Measurements from ENCODE around the gene EML3. TPM values are rescaled to one million over a fixed set of nuclear protein-coding genes. Genes with fewer than 3 reads are reported as not detected.

Gene EML3
- total RNA-seq, 2 experiments from 2014 or later, result 132 to 133 TPM

DNA sequence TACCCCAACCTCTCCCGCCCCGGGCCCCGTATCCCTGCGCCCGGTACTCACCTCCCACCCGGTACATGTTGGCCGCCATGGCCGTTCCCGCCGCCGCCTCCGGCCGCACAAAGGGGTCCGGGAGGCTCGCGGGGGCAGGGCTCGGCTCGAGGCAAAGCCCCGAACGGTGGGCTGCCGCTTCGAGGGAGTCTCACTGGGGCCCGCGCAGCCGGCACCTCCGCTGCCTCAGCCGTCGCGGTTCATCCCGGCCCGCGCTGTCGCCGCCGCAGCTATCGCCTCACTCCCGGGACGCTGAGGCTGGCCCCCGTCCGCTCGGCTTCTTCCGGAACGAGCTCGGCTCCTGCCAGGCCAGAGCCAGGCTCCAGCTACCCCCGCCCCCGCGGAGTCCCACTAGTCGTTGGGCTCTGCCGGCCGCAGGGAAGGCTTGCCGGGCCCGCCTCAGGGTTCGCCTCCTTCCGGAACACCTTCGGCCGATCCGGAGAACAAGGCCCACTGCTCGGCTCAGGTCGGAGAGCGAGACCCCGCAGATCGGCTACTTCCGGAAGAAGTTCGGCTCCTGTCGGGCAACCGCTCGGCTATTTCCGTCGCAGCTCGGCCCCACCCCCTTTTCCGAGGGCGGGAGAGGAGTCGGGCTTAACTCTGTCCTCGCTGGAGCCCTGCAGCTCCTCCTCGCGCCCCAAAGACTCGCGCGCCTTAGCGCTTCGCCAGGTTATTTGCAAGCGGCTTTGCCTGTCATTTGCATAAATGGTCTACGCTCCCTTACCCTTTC is 11.0 kb downstream of the EML3 start, which contains the start of gene MTA2:
Gene MTA2 (minus strand): TSS at position 494 of the 769 bp plus-strand sequence. CDS start 415 bp downstream, at position 79.
- Mint-ChIP-seq H3K36me3 (peaks cover 61% of the 10 kb centered on the region), H3K9me3 (ENCODE audit: low read depth) (no peaks in the 10 kb centered on the region), H3K27me3 (no peaks in the 10 kb centered on the region), H3K27ac (peak within 1 kb of the TSS; percentile 94), H3K4me1 (peaks cover 54% of the 10 kb centered on the region), H3K4me3 (peak within 1 kb of the TSS; percentile 97)
- CTCF ChIA-PET, result interaction anchor here (0.6 to 4.9 kb wide), 18 partner anchors 9 to 126 kb away, joined by 3 to 34 read pairs (median 4); partner anchors contain the start of genes B3GAT3, C11orf98, CSKMT and EML3
- DNase-seq (peak; percentile 99), ATAC-seq (peak; percentile 89)

DNA sequence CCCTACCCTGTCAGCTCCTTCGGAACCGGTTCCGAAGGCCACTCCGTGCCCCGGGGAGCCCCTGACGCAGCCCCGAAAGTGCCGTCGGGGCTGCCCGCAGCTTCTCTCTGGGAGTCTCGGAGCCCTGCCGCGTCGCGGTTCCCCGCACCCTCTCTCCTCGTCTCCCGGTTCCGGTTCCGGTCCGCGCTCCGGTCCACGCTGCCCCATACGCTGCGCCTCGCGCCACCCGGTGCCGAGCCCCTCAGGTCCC is 11.5 kb downstream of the EML3 start:
- Mint-ChIP-seq H3K27ac (peak overlapping the region; percentile 94), H3K4me3 (peak overlapping the region; percentile 97), H3K27me3 (no peaks in the 10 kb centered on the region), H3K9me3 (ENCODE audit: low read depth) (no peaks in the 10 kb centered on the region), H3K4me1 (peaks cover 55% of the 10 kb centered on the region), H3K36me3 (peaks cover 63% of the 10 kb centered on the region)
- ATAC-seq (peak; percentile 14), DNase-seq (no peak)
- CTCF ChIA-PET, result interaction anchor here (0.8 to 4.9 kb wide), 9 partner anchors 9 to 207 kb away, joined by 3 to 34 read pairs (median 4); partner anchors contain the start of genes B3GAT3, LBHD1, TUT1 and UQCC3

DNA sequence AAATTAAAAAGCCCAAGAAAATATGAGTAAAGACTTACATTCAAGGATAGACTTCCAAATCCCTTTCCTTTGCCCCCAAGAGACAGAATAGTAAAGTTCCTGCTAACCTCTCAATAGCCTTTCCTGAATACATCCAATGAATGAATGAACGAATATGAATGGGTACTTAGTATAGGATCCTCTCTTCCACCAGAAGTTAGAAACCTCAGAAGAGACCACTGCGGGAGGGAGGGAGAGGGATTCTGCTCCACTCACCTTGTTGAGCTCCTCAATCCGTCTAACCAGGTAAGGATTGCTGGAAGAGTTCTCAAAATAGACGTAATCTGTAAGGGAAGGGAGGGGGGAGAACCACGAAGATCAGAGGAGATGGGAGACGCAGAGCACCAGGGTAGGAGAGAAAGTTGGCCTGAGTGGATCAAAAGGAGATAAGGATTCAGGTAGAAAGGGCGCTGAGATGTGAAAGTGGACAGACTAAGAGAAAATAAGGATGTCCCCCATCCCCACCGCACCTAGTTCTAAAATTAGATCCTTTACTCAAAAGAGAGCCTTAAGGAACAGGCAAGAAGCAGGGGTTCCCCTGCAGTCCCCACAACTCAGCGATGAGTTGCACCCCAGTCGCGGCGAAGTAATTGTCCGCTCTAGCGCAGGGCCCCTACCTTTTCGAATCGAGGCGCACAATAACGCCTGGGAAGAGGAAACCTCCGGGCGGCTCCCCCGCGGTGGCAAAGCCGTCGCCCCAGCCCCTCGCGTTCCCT is 12.0 kb downstream of the EML3 start:
- Mint-ChIP-seq H3K4me1 (peaks cover 56% of the 10 kb centered on the region), H3K27ac (peak overlapping the region; percentile 94), H3K4me3 (peak overlapping the region; percentile 97), H3K36me3 (peaks cover 68% of the 10 kb centered on the region), H3K9me3 (ENCODE audit: low read depth) (no peaks in the 10 kb centered on the region), H3K27me3 (no peaks in the 10 kb centered on the region)
- CTCF ChIA-PET, result interaction anchor here (0.8 to 4.9 kb wide), 10 partner anchors 9 to 206 kb away, joined by 3 to 34 read pairs (median 4); partner anchors contain the start of genes B3GAT3, GANAB, LBHD1 and TUT1
- DNase-seq, result peak; percentile 60
- ATAC-seq, result no peak

DNA sequence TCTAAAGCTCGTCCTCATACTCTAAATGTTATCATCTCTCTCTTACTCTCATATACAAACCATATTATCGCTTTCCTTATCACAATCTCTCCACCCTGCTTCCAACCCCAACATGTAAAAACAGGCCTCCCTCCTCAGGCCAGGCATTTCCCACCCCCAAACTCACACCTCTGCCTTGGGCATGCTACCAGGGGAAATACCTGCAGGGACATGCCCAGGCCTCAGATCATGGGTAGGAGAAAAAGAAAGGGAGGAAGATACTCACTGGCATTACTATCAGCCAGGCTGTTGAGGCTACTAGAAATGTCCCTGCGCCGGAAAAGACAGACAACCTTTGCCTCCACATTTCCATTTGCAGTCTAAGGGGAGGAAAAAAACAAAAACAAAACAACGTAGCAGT is 12.7 kb downstream of the EML3 start:
- Mint-ChIP-seq H3K9me3 (ENCODE audit: low read depth) (no peaks in the 10 kb centered on the region), H3K4me3 (peak overlapping the region; percentile 97), H3K4me1 (peaks cover 57% of the 10 kb centered on the region), H3K27ac (peak overlapping the region; percentile 94), H3K27me3 (no peaks in the 10 kb centered on the region), H3K36me3 (peaks cover 69% of the 10 kb centered on the region)
- CTCF ChIA-PET, result interaction anchor here (0.6 to 4.9 kb wide), 9 partner anchors 8 to 1030 kb away, joined by 3 to 34 read pairs (median 3); partner anchors contain the start of genes GANAB, LBHD1, TUT1 and UQCC3
- DNase-seq (no peak), ATAC-seq (no peak)

DNA sequence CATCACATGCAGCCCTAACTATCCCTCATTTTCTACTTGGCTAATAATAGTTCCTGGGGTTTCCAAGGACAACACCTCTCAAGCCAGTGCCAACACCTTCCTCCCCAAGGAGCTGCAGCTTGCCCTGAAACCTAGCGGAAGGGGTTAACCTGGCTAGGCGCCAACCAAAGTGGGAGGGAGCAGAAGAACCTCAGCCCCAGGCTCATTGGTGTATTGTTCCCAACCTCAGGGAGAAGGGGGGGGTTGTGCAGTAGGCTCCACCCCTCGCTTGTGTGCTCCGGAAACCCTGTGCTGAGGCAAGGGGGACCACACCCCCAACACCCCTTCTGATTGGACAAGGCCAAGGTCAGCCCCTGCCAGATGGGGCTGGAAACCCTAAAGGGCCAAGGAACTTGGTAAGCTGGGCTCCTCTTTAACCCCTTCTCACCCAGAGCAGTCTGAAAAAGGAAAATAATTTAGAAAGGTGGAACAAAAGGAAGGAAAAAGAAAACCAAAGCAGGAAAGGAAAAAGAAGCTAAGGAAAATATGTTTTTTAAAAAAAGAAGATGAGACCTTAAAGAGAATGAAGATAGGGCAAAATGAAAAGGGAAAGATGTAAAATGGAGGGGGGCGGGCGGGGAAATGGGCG is 13.4 kb downstream of the EML3 start:
- H3K9me3 Mint-ChIP-seq (ENCODE audit: low read depth), result no peaks in the 10 kb centered on the region
- DNase-seq (peak; percentile 99), ATAC-seq (peak; percentile 75)
- peaks cover 74% of the 10 kb centered on the region for H3K36me3 Mint-ChIP-seq
- H3K4me1 Mint-ChIP-seq, result peaks cover 62% of the 10 kb centered on the region
- peak overlapping the region; percentile 94 for H3K27ac Mint-ChIP-seq
- H3K27me3 Mint-ChIP-seq, result no peaks in the 10 kb centered on the region
- H3K4me3 Mint-ChIP-seq, result peak overlapping the region; percentile 97
- CTCF ChIA-PET, result interaction anchor here (0.6 to 4.9 kb wide), 9 partner anchors 7 to 1031 kb away, joined by 3 to 34 read pairs (median 3); partner anchors contain the start of genes GANAB, LBHD1, TUT1 and UQCC3

DNA sequence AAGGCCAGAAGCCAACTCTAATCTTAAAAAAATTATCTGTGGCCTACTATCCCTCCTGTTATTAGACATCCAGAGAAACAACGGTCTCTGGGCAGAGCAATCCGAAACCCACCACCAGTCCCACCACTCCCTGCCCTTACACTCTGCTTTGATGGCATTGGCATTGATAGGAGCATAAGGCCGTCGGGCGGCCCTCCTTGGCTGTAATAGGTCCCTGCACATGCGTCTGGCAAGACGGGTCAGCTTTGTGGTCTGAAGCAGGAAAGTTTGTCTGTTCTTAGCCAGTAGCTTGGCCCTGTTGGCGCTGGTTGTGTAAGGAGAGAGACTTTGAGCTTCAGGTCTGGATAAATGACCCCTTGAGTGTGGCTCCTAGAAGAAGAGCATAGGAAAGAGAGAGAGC is 17.5 kb downstream of the EML3 start:
- no peak for ATAC-seq
- peaks cover 67% of the 10 kb centered on the region for H3K36me3 Mint-ChIP-seq
- H3K9me3 Mint-ChIP-seq (ENCODE audit: low read depth), result no peaks in the 10 kb centered on the region
- peaks cover 75% of the 10 kb centered on the region for H3K4me1 Mint-ChIP-seq
- H3K4me3 Mint-ChIP-seq, result no peak overlapping the region
- H3K27me3 Mint-ChIP-seq, result no peaks in the 10 kb centered on the region
- CTCF ChIA-PET, result interaction anchor here (1.4 to 6.0 kb wide), 4 partner anchors 16 to 76 kb away, joined by 4 to 54 read pairs (median 28); partner anchors contain the start of genes EML3, LBHD1, ROM1 and UQCC3
- DNase-seq, result no peak
- no peak overlapping the region for H3K27ac Mint-ChIP-seq

DNA sequence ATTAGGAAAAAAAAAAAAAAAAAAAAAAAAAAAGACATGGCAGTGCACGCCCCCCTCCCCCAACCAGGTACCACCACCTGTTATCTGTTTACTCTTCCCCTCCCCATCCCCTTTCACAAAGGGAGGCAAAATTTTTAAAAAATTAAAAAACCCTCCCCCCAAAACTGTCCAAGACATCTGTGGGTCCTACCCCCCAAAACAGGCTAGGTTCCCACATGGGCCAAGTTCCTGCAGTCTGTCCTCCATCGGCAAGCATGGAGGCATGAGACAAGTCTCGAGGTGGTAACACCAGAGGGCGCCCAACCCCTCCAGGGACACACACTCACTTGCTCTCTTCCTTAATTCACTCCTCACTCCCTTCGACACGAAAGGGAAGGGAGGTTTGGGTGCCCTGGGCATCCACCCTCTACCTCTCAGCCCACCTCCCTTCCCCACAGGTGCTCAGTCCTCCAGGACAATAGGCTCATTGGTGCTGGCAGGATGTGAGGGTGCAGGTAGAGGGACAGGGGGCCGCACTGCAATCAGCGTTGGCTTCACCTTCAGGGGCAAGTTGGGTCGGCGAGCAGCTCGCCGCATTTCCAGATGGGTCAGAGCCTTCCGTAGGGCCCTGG is 19.0 kb downstream of the EML3 start:
- H3K4me1 Mint-ChIP-seq, result peaks cover 68% of the 10 kb centered on the region
- ATAC-seq, result peak; percentile 37

DNA sequence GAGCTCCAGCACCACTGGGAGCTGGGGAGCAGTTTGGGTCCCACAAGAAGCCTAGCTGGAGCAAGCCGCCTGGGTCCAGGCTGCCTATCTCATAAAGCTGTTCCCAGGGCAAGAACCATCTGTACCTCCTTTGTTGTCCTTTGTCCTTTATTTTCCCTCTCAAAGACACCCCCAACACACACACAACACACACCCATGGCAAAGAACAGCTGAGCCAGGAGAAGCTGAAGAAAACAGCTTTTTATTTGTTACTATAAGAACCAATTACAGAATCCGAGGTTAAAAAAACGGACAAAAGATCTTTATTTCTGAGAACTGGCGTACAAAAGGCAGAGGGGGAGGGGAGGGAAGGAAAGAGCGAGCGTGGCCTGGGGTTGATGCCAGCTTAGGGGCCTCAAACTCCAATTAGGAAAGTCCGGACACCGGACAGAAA is 19.6 kb downstream of the EML3 start:
- peaks cover 56% of the 10 kb centered on the region for H3K36me3 Mint-ChIP-seq
- DNase-seq (no peak), ATAC-seq (no peak)
- H3K27ac Mint-ChIP-seq, result peak overlapping the region; percentile 90
- CTCF ChIA-PET, result interaction anchor here (0.6 to 6.0 kb wide), 24 partner anchors 8 to 201 kb away, joined by 3 to 54 read pairs (median 7); partner anchors contain the start of genes B3GAT3, C11orf98, CSKMT and EEF1G
- no peaks in the 10 kb centered on the region for H3K9me3 Mint-ChIP-seq (ENCODE audit: low read depth)
- peaks cover 62% of the 10 kb centered on the region for H3K4me1 Mint-ChIP-seq
- no peaks in the 10 kb centered on the region for H3K27me3 Mint-ChIP-seq
- no peak overlapping the region for H3K4me3 Mint-ChIP-seq

More for the DNA sequence above, 19.0 kb downstream of the EML3 start:
- H3K4me3 Mint-ChIP-seq, result peak overlapping the region; percentile 34
- H3K27ac Mint-ChIP-seq, result peak overlapping the region; percentile 83
- CTCF ChIA-PET, result interaction anchor here (0.6 to 6.0 kb wide), 22 partner anchors 7 to 236 kb away, joined by 3 to 54 read pairs (median 5); partner anchors contain the start of genes B3GAT3, C11orf98, CSKMT and EEF1G
- no peaks in the 10 kb centered on the region for H3K9me3 Mint-ChIP-seq (ENCODE audit: low read depth)
- no peaks in the 10 kb centered on the region for H3K27me3 Mint-ChIP-seq
- peaks cover 58% of the 10 kb centered on the region for H3K36me3 Mint-ChIP-seq
- peak; percentile 91 for DNase-seq

DNA sequence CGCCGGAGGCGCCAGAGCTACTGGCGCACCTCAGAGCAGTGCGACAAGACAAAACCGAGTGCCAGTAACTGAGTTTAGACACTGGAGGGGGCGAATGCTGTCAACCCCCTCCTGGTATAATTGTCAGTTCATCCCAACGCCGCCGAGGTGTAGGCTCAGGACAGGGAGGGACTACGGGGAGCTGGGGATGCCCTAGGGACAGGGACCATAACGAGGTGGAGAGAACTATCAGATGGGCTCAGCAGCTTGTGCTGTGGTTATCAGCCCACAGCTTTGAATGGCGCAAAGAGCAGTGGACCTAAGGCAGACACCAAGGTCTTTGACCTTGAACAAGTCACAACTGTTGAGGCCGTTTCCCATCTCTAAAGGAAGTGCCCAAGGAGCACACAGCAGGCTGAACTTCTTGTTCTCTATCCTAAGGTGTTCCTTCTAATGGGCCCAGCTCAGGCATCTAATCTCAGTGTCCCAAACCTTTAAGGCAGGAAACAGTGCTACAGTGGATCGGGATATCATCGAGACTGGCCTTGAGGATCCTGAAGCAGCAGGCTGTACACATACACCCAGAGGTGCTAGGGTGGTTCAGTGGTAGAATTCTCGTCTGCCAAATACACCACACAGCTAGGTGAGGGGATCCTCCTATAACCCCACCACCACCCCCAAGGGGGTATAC is 20.3 kb downstream of the EML3 start:
- H3K9me3 Mint-ChIP-seq (ENCODE audit: low read depth), result no peaks in the 10 kb centered on the region
- no peaks in the 10 kb centered on the region for H3K27me3 Mint-ChIP-seq
- no peak for ATAC-seq
- CTCF ChIA-PET, result interaction anchor here (0.7 to 6.0 kb wide), 47 partner anchors 8 to 944 kb away, joined by 3 to 54 read pairs (median 5); partner anchors contain the start of genes B3GAT3, C11orf98, CSKMT and EEF1G
- H3K27ac Mint-ChIP-seq, result peak overlapping the region; percentile 90
- peaks cover 52% of the 10 kb centered on the region for H3K36me3 Mint-ChIP-seq
- peak overlapping the region; percentile 99 for H3K4me3 Mint-ChIP-seq
- DNase-seq, result no peak
- H3K4me1 Mint-ChIP-seq, result peaks cover 55% of the 10 kb centered on the region

DNA sequence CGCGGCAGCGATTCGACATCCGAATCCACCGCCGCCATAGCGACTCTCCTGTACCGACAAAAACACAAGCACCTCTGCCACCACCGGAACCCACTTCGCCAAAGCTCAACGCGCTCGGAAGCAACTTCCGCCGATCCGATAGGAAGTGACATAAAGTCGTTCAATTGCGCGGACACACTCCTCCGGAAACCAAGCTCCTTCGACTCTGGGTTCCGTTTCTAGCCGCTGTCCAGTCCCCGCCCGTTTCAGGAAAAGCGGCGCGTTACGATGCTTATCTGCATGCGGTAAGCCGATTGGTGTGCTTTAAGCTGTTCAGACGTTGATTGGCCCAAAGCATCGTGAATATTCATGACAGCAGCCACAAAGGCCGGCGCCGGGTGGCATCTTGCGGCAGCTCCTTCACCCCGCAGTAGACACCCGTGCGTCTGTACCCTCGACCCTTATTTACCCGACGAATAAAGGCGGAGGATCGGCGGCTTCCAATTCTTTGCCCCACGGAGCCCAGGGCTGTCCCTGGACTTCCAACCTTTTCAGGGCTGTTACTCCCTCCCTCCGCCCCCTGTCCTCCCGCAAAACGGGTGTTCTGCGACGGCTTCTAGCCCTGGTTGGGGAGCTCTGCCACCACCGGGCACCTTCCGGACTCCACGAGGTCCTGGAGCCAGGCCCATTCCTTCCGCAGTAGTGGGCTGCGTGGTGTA is 21.0 kb downstream of the EML3 start, which contains the start of gene TUT1:
Gene TUT1 (minus strand): TSS at position 76 of the 698 bp plus-strand sequence. CDS start 38 bp downstream, at position 38.
- peak within 1 kb of the TSS; percentile 99 for H3K4me3 Mint-ChIP-seq
- ATAC-seq, result peak; percentile 92
- H3K27ac Mint-ChIP-seq, result peak within 1 kb of the TSS; percentile 90
- H3K36me3 Mint-ChIP-seq, result peaks cover 47% of the 10 kb centered on the region
- H3K27me3 Mint-ChIP-seq, result no peaks in the 10 kb centered on the region
- no peaks in the 10 kb centered on the region for H3K9me3 Mint-ChIP-seq (ENCODE audit: low read depth)
- peaks cover 51% of the 10 kb centered on the region for H3K4me1 Mint-ChIP-seq
- CTCF ChIA-PET, result interaction anchor here (0.8 to 6.0 kb wide), 43 partner anchors 9 to 945 kb away, joined by 3 to 54 read pairs (median 5); partner anchors contain the start of genes B3GAT3, C11orf98, CSKMT and EEF1G
- peak; percentile 99 for DNase-seq

DNA sequence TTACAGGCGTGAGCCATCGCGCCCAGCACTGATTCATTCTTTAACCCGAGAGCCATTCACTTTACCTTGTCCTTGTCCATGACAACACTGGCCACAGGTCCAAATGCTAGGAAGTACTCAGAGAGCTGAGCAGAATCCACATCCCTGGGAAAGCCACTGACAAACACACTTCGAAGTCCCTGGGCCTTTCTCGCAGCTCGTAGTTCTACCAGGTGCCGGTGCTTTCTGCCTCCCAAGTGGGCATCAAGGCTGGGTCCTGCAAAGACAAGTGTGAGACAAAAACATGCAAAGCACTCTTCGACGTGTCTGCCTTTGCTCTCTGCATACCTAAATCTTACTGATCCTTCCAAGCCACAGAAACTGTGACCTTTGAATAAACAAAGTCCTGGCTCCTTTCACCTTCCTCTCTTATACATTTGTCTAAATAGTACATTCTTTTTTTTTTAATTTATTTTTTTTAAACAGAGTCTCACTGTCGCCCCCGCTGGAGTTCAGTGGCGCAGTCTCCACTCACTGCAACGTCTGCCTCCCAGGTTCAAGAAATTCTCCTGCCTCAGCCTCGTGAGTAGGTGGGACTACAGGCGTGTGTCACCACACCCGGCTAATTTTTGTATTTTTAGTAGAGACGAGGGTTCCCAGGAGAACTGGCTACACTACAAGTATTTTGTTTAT is 23.5 kb downstream of the EML3 start:
- H3K27me3 Mint-ChIP-seq, result no peaks in the 10 kb centered on the region
- H3K36me3 Mint-ChIP-seq, result peaks cover 30% of the 10 kb centered on the region
- CTCF ChIA-PET, result interaction anchor here (1.1 to 2.1 kb wide), 5 partner anchors 12 to 164 kb away, joined by 3 to 7 read pairs (median 5); partner anchors contain the start of genes EEF1G and EML3
- DNase-seq (no peak), ATAC-seq (no peak)
- no peak overlapping the region for H3K27ac Mint-ChIP-seq
- H3K9me3 Mint-ChIP-seq (ENCODE audit: low read depth), result no peaks in the 10 kb centered on the region
- H3K4me1 Mint-ChIP-seq, result peaks cover 38% of the 10 kb centered on the region
- H3K4me3 Mint-ChIP-seq, result peak overlapping the region; percentile 7
